ENCODE data around the gene MRPL51.
"Not testable (repeated sequence)": the region's sequence is repeated elsewhere in the genome, so short reads cannot be mapped to it uniquely, and the experiment has no call there.

The MRPL51 gene

DNA sequence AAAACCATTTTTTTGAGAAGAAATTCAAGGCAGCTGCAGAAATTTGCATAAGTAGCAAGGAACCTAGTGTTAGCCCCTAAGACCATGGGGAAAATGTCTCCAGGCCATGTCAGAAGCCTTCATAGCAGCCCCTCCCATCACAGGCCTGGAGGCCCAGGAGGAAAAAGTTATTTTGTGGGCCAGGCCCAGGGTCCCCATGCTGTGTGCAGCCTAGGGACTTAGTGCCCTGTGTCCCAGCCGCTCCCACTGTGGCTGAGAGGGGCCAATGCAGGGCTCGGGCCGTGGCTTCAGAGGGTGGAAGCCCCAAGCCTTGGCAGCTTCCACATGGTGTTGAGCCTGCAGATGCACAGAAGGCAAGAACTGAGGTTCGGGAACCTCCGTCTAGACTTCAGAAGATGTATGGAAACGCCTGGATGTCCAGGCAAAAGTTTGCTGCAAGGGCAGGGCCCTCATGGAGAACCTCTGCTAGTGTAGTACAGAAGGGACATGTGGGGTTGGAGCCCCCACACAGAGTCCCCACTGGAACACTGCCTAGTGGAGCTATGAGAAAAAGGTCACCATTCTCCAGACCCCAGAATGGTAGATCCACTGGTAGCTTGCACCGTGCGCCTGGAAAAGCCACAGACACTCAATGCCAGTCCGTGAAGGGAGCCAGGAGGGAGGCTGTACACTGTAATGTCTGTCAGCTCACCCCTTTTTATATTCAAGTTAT is 25.3 kb downstream of the MRPL51 start:
- not testable (repeated sequence) for H3K27ac ChIP-seq (ENCODE audit: low read length); H3K4me3 ChIP-seq (ENCODE audit: low read length in 2 of 2); H3K9ac ChIP-seq (ENCODE audit: low read length in 2 of 2); H3K9me3 ChIP-seq (ENCODE audit: control insufficient read depth in 2 of 2, low read length in 2 of 2); H3K27me3 ChIP-seq (ENCODE audit: control insufficient read depth in 1 of 2, insufficient read depth in 2 of 2, low read length in 2 of 2)
- Histone ChIP-seq H3K4me1 (ENCODE audit: control insufficient read depth, insufficient read depth, low read length) (peaks cover 28% of the 10 kb centered on the region), H3K36me3 (ENCODE audit: control insufficient read depth in 2 of 2, insufficient read depth in 2 of 2, low read length in 2 of 2) (peaks cover 31 to 33% of the 10 kb centered on the region in 2 donors)

DNA sequence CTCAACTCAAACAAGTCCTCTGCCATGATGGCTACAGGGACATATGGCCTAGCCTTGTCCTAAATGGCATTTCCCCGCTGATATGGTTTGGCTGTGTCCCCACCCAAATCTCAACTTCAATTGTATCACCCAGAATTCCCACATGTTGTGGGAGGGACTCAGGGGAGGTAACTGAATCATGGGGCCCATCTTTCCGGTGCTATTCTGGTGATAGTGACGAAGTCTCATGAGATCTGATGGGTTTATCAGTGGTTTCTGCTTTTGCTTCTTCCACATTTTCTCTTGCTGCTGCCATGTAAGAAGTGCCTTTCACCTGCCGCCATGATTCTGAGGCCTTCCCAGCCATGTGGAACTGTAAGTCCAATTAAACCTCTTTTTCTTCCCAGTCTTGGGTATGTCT is 26.3 kb downstream of the MRPL51 start:
- H3K27me3 ChIP-seq (ENCODE audit: control insufficient read depth in 1 of 2, insufficient read depth in 2 of 2, low read length in 2 of 2); H3K9me3 ChIP-seq (ENCODE audit: control insufficient read depth in 2 of 2, low read length in 2 of 2); H3K9ac ChIP-seq (ENCODE audit: low read length in 2 of 2); H3K4me3 ChIP-seq (ENCODE audit: low read length in 2 of 2); H3K27ac ChIP-seq (ENCODE audit: low read length): not testable (repeated sequence)
- peaks cover 28% of the 10 kb centered on the region for H3K4me1 ChIP-seq (ENCODE audit: control insufficient read depth, insufficient read depth, low read length)
- peaks cover 41% of the 10 kb centered on the region in 2 donors for H3K36me3 ChIP-seq (ENCODE audit: control insufficient read depth in 2 of 2, insufficient read depth in 2 of 2, low read length in 2 of 2)

DNA sequence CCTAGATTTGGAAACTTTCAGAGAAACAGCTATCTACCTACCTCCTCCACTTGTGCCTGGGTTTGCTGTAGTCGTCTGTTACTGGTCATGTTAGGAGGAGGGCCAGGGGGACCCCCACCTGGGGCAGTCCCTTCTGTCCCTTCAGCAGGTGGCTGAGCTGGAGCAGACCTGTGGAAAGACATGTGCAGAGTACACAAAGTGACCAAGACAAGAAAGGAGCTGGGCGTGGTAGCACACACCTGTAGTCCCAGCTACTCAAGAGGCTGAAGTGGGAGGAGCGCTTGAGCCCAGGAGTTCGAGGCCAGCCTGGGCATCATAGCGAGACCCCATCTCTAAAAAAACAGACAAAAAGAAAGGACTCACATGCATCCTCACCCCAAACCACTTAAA is 26.9 kb downstream of the MRPL51 start:
- H3K36me3 ChIP-seq (ENCODE audit: control insufficient read depth in 2 of 2, insufficient read depth in 2 of 2, low read length in 2 of 2), result peaks cover 46 to 47% of the 10 kb centered on the region in 2 donors
- no peaks in the 10 kb centered on the region for H3K27me3 ChIP-seq (ENCODE audit: control insufficient read depth in 1 of 2, insufficient read depth in 2 of 2, low read length in 2 of 2)
- peak overlapping the region; percentile 24 for H3K27ac ChIP-seq (ENCODE audit: low read length)
- peaks cover 25% of the 10 kb centered on the region for H3K4me1 ChIP-seq (ENCODE audit: control insufficient read depth, insufficient read depth, low read length)
- H3K9ac ChIP-seq (ENCODE audit: low read length in 2 of 2), result no peak overlapping the region
- H3K9me3 ChIP-seq (ENCODE audit: control insufficient read depth in 2 of 2, low read length in 2 of 2), result no peaks in the 10 kb centered on the region
- H3K4me3 ChIP-seq (ENCODE audit: low read length in 2 of 2), result no peak overlapping the region

DNA sequence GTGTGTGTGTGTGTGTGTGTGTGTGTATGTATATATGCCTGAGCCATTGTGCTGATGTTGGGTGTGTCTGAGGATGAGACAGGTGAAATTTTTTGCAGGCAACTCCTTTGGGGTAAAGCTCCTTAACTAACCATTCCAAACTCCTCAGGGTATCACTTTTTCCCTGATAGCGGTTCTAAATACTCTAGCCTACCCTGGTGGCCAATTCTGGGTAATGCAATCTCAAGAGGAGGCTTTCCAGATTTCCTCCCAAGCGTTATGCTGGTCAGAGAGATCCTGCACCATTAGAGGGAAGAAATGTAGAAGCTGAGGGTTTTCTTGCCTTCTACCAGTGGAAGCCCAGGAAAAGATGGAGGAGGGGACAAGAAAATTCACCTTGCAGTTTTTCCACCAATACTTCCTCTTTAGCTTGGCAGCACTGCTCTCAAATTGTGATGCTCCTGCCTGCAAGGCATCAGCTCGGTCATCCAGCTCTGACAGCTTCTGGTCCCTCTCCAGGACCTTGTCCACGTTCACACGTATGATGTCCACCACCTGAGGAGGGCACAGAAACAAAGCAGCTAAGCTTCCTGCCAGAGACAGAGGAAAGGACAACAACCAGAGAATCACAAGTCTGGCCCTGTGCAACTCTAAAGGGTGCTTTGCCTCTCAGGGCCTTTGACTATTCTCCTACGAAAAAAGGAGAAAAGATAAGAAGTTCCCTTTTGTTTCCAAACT is 27.4 kb downstream of the MRPL51 start:
- peak overlapping the region in 1 of 2 donors; percentile 51 for H3K9ac ChIP-seq (ENCODE audit: low read length in 2 of 2)
- peaks cover 51 to 53% of the 10 kb centered on the region in 2 donors for H3K36me3 ChIP-seq (ENCODE audit: control insufficient read depth in 2 of 2, insufficient read depth in 2 of 2, low read length in 2 of 2)
- no peaks in the 10 kb centered on the region for H3K9me3 ChIP-seq (ENCODE audit: control insufficient read depth in 2 of 2, low read length in 2 of 2)
- H3K4me3 ChIP-seq (ENCODE audit: low read length in 2 of 2), result no peak overlapping the region
- peak overlapping the region; percentile 24 for H3K27ac ChIP-seq (ENCODE audit: low read length)
- peaks cover 27% of the 10 kb centered on the region for H3K4me1 ChIP-seq (ENCODE audit: control insufficient read depth, insufficient read depth, low read length)
- no peaks in the 10 kb centered on the region for H3K27me3 ChIP-seq (ENCODE audit: control insufficient read depth in 1 of 2, insufficient read depth in 2 of 2, low read length in 2 of 2)

DNA sequence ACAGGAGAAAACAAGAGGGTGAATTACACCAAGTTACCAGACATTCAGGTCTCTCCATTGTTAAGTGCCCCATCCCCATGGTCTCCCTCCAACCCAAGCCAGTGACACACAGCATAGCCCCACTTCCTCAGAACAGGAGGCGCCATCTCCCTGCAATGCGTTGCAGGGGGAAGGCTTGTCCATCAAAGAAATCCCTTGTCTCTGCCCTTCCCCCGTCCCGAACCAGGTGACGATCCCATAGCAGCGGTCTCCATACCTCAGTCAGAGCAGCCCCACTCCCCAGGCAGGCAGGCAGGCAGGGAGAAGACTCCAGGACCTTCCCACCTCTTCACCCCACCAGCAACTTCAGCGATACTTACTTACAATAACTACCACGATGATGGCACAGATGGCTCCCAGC is 28.5 kb downstream of the MRPL51 start:
- Histone ChIP-seq H3K9me3 (ENCODE audit: control insufficient read depth in 2 of 2, low read length in 2 of 2) (no peaks in the 10 kb centered on the region), H3K4me1 (ENCODE audit: control insufficient read depth, insufficient read depth, low read length) (peaks cover 27% of the 10 kb centered on the region), H3K36me3 (ENCODE audit: control insufficient read depth in 2 of 2, insufficient read depth in 2 of 2, low read length in 2 of 2) (peaks cover 54 to 61% of the 10 kb centered on the region in 2 donors), H3K9ac (ENCODE audit: low read length in 2 of 2) (peak overlapping the region in 1 of 2 donors; percentile 29), H3K27me3 (ENCODE audit: control insufficient read depth in 1 of 2, insufficient read depth in 2 of 2, low read length in 2 of 2) (no peaks in the 10 kb centered on the region), H3K27ac (ENCODE audit: low read length) (peak overlapping the region; percentile 49), H3K4me3 (ENCODE audit: low read length in 2 of 2) (no peak overlapping the region)

DNA sequence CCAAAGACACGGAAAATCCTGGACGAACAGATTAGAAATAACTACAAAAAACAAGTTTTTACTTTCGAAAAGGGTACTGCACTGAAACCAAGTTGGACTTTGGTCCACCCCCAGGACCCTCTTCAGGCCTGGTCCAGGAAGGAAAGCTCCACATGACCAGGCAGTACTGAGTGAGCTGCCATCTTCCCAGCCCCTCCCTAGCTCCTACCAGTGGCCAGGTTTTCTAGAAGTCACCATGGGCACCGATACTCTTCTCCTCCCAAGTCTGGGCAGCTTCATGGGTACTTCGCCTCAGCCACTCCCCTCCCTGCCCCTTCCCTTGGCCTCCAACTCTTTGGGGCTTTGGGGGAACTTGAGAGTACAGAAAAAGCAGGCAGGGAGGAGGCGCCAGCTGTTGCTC is 29.2 kb downstream of the MRPL51 start:
- Histone ChIP-seq H3K27me3 (ENCODE audit: control insufficient read depth in 1 of 2, insufficient read depth in 2 of 2, low read length in 2 of 2) (no peaks in the 10 kb centered on the region), H3K4me1 (ENCODE audit: control insufficient read depth, insufficient read depth, low read length) (peaks cover 21% of the 10 kb centered on the region), H3K27ac (ENCODE audit: low read length) (no peak overlapping the region), H3K9ac (ENCODE audit: low read length in 2 of 2) (no peak overlapping the region), H3K36me3 (ENCODE audit: control insufficient read depth in 2 of 2, insufficient read depth in 2 of 2, low read length in 2 of 2) (peaks cover 59 to 67% of the 10 kb centered on the region in 2 donors), H3K4me3 (ENCODE audit: low read length in 2 of 2) (no peak overlapping the region), H3K9me3 (ENCODE audit: control insufficient read depth in 2 of 2, low read length in 2 of 2) (no peaks in the 10 kb centered on the region)

DNA sequence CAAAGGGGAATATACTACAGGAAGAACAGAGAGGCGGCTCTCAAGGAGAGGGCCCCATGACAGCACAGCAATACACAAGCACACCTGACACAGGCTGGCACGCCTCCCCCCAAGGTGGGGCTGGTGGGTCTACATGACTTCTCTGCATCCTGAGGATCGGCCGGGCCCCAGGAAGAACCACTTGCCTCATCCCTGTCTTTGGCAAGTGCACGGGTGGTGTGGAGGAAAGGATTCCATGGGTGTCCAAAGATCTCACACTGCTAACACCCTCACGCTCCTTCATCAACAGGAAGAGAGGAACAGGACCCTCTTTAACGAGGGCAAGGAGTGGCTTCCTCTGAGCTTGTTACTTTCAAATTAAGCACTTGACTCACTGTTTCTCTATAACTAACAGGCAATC is 29.8 kb downstream of the MRPL51 start:
- Histone ChIP-seq H3K9me3 (ENCODE audit: control insufficient read depth in 2 of 2, low read length in 2 of 2) (no peaks in the 10 kb centered on the region), H3K4me1 (ENCODE audit: control insufficient read depth, insufficient read depth, low read length) (peaks cover 21% of the 10 kb centered on the region), H3K4me3 (ENCODE audit: low read length in 2 of 2) (no peak overlapping the region), H3K27me3 (ENCODE audit: control insufficient read depth in 1 of 2, insufficient read depth in 2 of 2, low read length in 2 of 2) (no peaks in the 10 kb centered on the region), H3K9ac (ENCODE audit: low read length in 2 of 2) (no peak overlapping the region), H3K36me3 (ENCODE audit: control insufficient read depth in 2 of 2, insufficient read depth in 2 of 2, low read length in 2 of 2) (peaks cover 63 to 71% of the 10 kb centered on the region in 2 donors), H3K27ac (ENCODE audit: low read length) (no peak overlapping the region)

DNA sequence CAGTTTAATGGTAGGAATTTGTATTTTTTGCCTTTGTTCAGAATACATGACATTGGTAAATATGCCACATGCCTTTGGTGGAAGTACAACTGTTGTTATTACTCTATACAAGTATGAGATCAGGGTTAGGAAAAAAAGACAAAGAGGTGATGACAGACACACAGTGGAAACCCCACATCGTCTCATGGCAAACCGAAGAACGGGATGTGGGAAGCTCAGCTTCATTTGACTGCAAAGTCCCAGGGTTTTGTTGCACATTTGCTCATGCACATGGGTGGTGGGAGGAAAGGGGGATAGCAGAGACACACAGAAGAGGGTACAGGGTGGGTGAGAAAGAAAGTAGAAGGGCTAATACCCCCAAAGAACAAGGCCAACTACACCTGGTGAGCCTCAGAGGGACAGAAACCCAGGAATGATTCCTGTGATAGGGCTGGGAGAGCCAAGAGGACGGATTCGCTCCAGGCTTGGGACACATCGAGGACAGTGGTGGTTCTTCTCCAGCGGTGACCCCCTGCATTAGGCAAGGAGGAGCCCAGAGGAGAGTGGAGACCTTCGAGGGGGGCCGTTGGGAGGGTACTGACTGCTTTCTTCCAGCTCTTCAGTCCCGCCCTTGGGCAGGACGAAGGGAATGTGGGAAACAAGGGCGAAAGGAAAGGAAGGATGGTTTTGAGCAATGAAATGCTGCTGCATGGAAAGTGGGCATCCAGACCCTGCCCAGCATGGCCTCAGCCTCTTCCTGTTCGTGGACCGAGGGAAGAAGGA is 30.6 kb downstream of the MRPL51 start:
- Histone ChIP-seq H3K4me3 (ENCODE audit: low read length in 2 of 2) (no peak overlapping the region), H3K4me1 (ENCODE audit: control insufficient read depth, insufficient read depth, low read length) (peaks cover 14% of the 10 kb centered on the region), H3K36me3 (ENCODE audit: control insufficient read depth in 2 of 2, insufficient read depth in 2 of 2, low read length in 2 of 2) (peaks cover 68 to 75% of the 10 kb centered on the region in 2 donors), H3K9ac (ENCODE audit: low read length in 2 of 2) (no peak overlapping the region), H3K27ac (ENCODE audit: low read length) (peak overlapping the region; percentile 41), H3K27me3 (ENCODE audit: control insufficient read depth in 1 of 2, insufficient read depth in 2 of 2, low read length in 2 of 2) (no peaks in the 10 kb centered on the region), H3K9me3 (ENCODE audit: control insufficient read depth in 2 of 2, low read length in 2 of 2) (no peaks in the 10 kb centered on the region)

DNA sequence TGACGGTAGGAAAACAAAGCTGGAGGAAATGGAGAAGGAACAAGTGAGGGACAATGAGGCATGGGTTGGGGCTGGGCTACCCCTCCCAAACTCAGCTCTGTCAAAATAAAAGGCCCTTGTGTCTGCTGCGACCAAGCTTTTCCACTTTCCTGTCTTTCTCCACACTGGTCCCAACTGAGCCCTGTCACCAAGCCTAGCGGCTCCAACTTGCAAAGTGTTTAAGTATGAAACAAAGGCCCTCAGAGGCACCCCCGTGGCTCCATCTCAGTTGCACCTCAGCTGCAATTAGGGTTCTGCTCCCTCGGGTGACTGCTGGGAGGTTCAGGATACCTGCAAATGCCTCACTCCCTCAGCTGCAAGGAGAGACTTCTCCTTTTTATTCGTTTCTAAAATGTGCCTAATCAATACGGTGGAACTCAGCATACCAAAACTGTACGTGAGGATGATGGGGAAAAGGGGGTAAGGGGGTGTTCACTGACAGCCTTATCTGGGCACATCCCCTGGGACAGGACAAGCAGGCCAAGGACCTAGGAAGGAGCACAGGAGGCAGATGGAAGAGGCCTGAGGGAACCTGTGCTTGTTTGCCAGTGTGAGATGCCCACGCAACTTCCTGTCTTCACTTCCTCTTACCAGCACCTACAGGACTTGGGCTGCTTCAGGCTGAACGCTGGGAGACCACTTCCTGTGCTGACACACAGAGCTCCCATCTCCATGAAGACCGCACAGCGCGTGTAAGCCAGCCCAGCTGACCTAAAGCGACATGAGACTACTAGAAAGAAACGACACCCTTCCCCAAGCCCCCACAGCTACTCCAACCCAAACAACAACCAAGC is 31.4 kb downstream of the MRPL51 start:
- H3K9me3 ChIP-seq (ENCODE audit: control insufficient read depth in 2 of 2, low read length in 2 of 2), result no peaks in the 10 kb centered on the region
- H3K4me1 ChIP-seq (ENCODE audit: control insufficient read depth, insufficient read depth, low read length), result peaks cover 14% of the 10 kb centered on the region
- peak overlapping the region; percentile 41 for H3K27ac ChIP-seq (ENCODE audit: low read length)
- H3K27me3 ChIP-seq (ENCODE audit: control insufficient read depth in 1 of 2, insufficient read depth in 2 of 2, low read length in 2 of 2), result no peaks in the 10 kb centered on the region
- H3K4me3 ChIP-seq (ENCODE audit: low read length in 2 of 2), result no peak overlapping the region
- H3K9ac ChIP-seq (ENCODE audit: low read length in 2 of 2), result peak overlapping the region in 1 of 2 donors; percentile 29
- H3K36me3 ChIP-seq (ENCODE audit: control insufficient read depth in 2 of 2, insufficient read depth in 2 of 2, low read length in 2 of 2), result peaks cover 72 to 77% of the 10 kb centered on the region in 2 donors

DNA sequence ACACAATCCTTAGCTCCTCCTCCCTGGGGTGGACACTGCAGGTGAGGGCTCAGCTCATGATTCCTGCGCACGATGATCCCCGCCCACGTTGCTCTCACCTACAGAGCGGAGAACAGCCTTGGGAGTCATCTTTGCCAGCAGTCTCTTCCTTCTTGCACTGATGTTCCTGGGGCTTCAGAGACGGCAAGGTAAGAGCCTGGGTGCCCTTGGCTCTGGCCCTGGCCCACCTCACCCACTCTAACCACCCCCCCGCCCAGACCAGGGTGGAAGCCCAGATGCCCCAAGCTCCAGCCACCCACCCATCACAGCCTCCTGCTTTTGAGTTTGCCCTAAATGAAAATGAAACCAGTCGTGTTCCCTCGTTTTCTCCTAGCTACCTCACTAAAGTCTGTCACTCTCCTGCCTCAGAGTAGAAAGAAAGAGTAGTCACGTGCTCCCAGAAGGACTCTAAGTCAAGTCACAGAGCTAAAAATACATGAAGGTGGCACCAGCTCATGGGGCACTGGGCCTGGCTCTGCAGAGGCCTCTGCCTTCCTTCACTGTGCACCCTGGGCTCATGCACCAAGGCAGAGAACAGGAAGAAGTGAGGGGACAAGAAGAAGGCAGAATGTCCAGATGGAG is 32.2 kb downstream of the MRPL51 start:
- no peak overlapping the region for H3K4me3 ChIP-seq (ENCODE audit: low read length in 2 of 2)
- H3K9ac ChIP-seq (ENCODE audit: low read length in 2 of 2), result peak overlapping the region in 1 of 2 donors; percentile 29
- peaks cover 67 to 73% of the 10 kb centered on the region in 2 donors for H3K36me3 ChIP-seq (ENCODE audit: control insufficient read depth in 2 of 2, insufficient read depth in 2 of 2, low read length in 2 of 2)
- no peaks in the 10 kb centered on the region for H3K27me3 ChIP-seq (ENCODE audit: control insufficient read depth in 1 of 2, insufficient read depth in 2 of 2, low read length in 2 of 2)
- H3K9me3 ChIP-seq (ENCODE audit: control insufficient read depth in 2 of 2, low read length in 2 of 2), result no peaks in the 10 kb centered on the region
- H3K4me1 ChIP-seq (ENCODE audit: control insufficient read depth, insufficient read depth, low read length), result peaks cover 13% of the 10 kb centered on the region
- H3K27ac ChIP-seq (ENCODE audit: low read length), result peak overlapping the region; percentile 41
